Fibroblast of skin of left biceps (primary cell): Measurements from ENCODE around the gene ZKSCAN5.
"Not testable (repeated sequence)": the region's sequence is repeated elsewhere in the genome, so short reads cannot be mapped to it uniquely, and the experiment has no call there.

Source experiments
- DNase-seq, 2 experiments: peaks; one replicate each; pipeline ENCODE4 v3.0.0-alpha.2; 2013; ENCODE audit warnings: low read depth in 2 of 2

Gene ZKSCAN5

DNA sequence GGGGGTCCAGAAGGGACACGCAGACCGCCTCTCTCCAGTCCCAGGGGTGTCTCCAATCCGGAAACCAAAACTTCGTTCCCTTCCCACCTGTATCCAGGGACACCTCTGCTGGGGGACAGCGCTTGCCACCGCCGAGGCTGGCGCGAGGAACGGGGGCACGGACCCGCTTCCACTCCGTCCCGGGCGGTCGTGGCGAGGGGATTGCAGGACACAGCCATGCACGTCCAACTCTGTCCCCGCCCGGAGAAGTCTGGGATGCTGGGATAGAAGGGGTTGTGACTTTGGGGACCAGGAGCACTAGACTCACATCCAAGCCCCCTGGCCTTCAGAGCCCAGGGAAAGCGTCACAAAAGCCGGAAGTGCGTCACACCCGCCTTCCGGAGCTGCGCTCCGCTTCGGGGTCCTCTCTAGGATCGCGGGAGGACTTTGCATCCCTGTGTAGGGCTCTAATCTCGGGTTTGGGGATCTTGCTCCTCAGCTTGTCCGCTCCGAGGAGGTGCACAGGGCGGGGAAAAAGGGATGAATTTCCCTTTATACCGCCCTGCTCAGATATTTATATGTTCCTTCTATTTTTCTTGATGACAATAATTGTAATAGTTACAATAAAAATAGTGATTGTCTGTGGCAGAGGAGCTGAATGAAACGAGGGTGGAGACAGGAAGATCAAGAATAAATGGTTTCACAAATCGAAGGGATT lies 47.5 kb downstream of the ZKSCAN5 start, which contains the start of gene FAM200A:
FAM200A (minus strand) TSS at position 348 of the 697 bp plus-strand sequence. CDS start 3,707 bp downstream, outside the sequence.
- DNase-seq: peak; percentile 82 to 85

DNA sequence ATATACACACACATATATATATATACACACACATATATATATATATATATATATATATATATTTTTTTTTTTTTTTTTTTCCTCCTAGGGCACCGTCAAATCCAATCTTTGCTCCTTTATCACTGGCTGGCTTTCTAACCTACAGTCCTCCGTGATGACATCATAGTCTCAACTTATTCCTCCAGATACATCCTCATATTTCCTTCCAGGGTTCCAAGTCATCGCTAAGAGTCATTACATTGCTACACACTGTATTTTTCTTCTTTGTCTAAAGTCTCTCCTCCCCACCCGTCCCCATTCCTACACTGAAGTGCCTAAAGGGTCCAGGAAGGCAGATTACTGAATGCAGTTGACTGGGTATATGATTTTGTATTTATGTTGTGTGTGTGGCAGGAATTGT lies 48.6 kb downstream of the ZKSCAN5 start:
- DNase-seq: no peak

DNA sequence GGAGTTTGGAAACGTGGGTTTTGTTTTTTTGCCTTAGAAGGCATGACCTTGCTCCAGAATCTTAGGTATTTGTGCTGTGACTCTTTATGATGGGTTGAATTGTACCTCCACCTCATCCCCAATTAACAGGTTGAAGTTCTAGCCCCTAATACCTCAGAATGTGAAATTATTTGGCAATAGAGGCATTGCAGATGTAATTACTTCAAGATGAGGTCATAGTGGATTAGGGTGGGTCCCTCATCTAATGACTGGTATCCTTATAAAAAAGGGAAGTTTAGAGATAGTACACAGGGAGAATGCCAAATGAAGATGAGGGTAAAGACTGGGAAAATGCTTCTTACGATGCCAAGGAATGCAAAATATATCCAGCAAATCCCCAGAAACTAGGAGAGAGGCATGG lies 50.5 kb downstream of the ZKSCAN5 start:
- DNase-seq: no peak

DNA sequence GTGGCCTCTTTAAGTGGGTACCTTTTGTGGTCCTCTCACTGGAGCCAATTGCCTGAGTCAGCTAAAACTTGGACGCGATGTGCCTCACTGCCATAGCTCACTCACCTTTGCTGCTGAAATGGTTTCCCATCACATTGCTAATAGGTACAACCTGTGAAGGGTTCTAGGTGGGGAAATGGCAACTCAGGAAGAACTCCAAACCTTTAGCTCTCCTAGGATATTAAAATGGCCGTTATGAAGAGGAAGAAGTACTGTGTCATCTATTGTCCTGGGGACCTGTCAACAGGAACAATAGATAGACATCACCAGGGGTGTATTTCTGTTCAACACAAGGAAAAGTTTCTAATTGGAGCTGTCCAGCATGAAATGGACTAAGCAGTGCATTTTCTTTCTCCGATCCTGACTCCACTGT lies 52.7 kb downstream of the ZKSCAN5 start:
- DNase-seq: no peak

DNA sequence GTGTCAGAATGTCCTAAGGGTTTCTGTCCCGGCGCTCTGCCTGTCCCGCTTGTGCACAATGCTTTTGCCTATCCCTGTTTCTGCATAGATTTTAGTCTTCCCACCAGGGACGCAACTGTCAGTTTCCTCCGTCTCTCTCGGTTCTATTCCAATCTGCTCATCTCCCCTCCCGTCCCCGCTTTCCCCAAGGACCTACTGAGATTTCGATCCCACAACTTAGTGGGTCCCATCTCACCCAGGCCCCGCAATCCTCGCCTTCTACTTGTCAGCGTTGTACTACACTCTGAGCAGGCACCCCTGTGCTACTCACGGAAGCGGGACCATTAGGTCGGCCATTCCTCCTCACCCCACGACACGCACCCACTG lies 53.5 kb downstream of the ZKSCAN5 start:
- DNase-seq: no peak

DNA sequence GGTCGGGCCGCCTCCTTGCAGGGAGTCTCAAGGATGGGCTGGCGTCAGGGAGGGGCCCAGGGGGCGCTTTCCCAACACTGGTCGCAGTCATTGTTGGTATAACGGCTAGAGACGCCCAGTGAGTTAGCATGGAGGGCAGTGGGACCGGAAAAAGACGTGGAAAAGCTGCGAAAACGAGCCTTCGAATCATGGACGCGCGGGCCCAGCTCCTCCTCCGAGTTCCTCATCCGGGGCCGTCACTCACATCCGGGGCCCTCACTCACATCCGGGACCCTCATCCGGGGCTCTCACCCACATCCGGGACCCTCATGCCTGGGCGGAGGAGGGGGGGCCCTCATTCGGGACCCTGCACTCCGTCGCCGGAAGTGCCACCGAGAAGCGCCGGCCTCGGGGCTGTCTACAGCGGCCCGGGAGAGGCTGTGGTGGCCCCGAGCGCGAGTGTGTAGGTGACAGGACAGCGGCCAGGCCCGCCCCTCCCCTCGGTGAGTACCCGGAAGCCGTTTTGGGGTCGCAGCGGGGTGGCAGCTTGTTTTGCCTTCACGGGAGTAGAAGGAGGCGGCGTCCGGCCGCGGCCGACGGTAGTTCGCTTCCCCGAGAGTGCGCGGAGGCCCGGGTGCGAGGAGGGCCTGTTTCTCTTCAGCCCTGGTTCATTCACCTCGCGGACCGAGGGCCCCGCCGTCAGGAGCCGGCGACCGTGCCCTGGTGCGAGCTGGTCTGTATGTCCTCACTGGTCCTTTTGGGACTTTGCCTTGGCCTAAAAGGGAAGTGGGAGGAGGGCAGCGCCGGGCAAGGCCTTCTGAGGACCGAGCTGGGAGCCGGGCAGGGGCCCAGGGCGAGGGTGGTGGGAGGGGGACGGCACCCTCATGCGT lies 54.1 kb downstream of the ZKSCAN5 start, which contains the start of gene ZNF655:
ZNF655 (plus strand) TSS at position 337 of the 869 bp plus-strand sequence. CDS start 1,918 bp downstream, outside the sequence.
- peak; percentile 75 to 77 for DNase-seq

DNA sequence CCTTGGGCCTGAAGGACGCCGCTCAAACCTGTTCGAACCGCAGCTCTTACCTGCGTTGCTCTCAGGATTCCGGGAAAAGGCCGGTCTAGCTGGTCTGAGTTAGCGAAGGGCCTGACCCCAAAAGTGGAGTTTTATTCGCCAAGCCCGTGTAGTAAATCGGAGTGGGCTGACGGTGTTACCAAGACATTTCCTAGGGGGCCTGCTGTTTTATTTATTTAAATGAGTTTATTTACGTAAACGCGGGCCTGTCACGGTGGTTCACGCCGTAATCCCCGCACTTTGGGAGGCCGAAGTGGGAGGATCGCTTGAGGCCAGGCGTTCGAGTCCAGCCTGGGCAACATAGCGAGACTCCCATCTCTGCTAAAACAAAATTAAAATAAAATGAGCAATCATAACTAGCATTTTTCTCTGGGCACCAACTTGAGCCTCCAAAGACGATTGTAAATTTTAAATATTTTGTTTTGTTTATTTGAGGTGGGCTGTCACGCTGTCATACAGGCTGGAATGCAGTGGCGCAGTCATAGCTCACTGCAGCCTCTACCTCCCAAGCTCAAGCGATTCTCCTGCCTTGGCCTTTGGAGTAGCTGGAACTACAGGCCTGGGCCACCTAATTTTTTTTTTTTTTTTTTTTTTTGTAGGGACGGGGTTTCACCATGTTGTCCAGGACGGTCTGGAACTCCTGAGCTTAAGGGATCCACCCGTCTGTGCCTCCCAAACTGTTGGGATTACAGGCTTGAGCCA lies 54.9 kb downstream of the ZKSCAN5 start:
- DNase-seq: no peak

DNA sequence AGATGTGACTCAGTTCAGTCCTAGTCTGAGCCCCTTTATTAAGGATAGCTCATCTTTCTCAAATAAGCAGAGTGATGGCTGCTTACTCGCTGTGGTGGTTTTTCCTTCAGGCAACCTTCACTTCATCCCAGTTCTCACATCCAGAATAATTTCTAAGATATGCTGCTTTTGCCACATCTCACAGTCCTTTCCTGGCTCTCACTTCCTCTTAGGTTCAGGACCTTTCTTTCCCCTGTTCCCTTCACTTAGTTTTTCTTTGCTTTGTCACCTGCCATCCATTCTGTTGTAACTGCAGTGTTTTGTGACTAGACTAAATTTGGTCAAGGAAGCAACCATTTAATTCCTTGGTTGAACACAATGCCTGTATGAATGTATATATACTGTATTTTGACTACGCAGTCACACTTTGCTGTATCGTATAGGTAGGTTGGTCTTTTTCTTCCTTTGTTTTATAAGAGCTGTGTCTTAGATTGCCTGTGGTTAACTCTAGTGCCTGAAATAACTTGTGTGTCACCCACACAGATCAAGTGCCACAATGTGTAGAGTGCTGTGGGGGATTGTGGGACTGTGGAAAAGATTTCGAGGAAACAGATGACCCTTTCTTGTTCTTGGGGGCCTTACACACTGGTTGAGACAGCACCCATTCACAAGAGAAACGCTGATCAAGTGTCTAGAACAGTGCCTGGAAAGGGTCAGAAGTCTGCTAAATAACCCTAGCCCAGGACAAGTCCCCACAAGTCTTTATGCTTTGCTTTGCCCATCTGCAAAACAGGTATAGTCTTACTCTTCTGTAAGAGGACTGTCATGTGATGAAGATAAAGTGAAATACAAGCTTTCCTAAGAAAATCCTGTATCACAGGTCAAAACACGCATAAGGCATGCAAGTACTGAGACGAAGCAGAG lies 56.6 kb downstream of the ZKSCAN5 start:
- no peak for DNase-seq

DNA sequence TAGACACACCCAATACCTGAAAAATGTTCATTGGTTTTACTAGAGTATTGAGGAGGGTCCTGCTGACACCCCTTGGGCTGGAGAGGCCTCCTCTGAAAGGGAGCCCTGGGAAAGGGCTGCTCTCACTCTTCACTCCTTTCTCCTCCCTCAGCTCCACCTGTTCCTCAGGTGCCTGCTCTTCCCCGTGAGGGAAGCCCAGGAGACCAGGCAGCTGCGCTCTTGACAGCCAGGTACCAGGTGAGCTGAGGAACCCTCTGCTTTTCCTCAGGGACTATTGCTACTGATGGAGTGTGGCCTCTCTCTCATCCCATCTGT lies 57.2 kb downstream of the ZKSCAN5 start:
- DNase-seq: no peak

DNA sequence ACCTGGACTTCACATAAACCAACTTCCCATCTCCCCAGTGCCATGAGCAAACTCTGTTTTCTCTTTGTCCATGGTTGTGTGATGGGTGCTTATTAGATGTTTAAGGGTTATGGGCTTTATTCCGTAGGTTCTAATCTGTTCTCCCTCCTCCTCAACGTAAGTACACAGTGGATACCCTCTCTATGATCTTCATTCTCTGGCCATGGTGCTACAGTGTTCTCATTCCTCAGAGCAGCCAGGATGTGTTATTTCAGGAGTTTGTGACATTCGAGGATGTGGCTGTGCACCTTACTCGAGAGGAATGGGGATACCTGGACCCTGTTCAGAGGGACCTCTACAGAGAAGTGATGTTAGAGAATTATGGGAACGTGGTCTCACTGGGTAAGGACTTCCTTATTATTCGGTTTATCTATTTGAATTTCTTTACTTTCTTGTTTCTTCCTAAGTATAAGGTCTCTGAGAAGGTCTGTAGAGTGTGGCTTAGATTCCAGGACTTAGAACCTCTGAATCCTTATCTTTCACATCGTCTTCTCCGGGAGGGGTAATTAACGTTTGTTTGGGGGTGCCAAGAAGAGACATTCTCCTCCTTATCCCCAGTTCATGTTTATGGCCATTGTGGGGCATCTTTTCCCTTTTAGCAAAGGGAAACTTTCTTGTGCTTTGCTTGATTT lies 57.8 kb downstream of the ZKSCAN5 start:
- DNase-seq: no peak

DNA sequence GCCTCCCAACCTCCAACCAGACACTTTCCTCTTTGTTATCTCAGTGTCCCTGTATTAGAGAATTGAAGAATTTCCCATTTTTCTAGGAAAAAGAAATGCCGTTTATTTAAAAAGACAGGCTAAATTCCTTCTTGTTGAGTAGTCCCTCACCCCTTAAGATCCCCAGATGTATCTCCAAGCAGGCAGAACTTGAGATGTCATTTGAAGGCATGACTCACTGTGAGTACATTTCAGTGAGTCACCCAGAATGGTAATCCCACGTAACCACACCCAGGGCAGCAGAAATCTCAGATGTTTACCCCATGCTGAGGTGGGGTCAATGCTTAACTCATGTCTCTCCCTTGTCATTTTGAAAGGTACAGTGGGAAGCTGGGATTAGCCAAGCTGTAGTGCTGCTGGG lies 58.4 kb downstream of the ZKSCAN5 start:
- peak; percentile 95 to 96 for DNase-seq

DNA sequence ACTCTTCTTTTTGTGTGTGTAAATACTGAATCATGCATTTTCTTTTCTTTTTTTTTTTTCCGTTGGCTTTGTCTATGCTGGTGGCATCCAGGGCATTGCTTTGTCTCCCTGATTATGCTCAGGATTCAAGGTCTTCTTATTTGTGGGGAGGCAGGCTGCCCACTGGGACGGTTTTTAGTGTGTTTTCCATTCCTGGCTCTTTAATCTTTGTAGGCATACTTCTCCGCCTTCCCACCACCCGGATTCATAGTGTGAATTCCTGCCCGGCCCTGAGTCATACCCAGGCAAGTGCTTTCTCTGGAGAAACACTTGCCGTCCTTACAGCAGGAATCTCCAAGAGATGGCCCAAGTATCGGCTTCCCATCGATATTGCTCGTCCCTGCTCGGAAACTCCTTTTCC lies 59.2 kb downstream of the ZKSCAN5 start:
- DNase-seq: no peak

DNA sequence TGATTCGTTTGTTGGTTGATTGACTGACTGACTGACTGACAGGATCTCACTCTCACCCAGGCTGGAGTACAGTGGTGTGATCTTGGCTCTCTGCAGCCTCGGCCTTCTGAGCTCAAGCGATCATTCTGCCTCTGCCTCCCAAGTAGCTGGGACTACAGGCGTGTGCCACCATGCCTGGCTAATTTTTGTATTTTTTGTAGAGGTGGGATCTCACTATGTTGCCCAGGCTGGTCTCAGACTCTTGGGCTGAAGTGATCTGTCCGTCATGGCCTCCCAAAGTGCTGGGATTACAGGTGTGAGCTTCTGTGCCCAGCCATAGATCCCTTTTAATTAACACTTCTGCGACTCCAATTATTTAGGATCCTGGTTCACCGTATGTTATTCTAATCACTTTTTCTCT lies 64.3 kb downstream of the ZKSCAN5 start:
- not testable (repeated sequence) for DNase-seq

DNA sequence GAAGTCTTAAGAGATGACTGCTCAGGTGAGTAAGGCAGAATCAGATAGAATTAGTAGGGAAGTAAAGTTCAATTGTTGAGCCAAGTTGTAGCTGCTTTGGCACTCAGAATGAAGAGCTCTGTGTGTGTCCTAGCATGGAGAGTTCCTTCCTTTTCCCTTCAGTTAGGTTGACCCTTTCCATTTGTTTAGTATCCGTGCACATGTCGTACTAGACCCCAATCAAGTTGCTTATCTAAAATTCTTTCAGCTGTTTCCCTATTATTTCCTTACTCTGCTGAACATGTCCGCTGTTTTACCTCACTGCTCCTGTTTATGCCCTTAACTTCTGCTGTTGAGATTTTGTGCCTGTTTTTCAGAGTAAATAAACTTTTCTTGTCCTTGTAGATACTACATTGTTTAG lies 67.3 kb downstream of the ZKSCAN5 start:
- no peak for DNase-seq

DNA sequence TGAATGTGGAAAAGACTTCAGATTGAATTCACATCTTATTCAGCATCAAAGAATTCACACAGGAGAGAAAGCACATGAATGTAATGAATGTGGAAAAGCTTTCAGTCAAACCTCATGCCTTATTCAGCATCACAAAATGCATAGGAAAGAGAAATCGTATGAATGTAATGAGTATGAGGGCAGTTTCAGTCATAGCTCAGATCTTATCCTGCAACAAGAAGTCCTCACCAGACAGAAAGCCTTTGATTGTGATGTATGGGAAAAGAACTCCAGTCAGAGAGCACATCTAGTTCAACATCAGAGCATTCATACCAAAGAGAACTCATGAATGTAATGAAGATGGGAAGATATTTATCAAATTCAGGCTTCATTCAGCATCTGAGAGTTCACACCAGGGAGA lies 68.8 kb downstream of the ZKSCAN5 start:
- DNase-seq: no peak

DNA sequence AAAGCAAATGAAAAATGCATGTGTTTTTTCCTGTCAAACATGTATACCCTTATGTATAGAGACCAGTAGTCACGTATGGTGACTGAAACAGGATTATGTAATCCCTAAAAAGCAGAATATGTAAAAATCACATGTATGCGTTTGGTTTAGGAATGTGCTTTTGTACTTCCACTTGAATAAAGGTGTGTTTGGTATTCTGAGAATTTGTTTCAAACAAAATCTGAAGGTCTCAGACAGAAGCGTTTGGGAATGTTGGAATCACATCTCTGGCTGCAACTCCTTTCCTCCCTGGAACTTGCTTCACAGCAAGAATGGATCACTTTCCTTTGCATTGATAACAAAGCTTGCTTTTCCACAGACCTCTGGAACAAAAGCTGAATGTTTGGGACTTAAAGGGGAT lies 71.8 kb downstream of the ZKSCAN5 start:
- no peak for DNase-seq

DNA sequence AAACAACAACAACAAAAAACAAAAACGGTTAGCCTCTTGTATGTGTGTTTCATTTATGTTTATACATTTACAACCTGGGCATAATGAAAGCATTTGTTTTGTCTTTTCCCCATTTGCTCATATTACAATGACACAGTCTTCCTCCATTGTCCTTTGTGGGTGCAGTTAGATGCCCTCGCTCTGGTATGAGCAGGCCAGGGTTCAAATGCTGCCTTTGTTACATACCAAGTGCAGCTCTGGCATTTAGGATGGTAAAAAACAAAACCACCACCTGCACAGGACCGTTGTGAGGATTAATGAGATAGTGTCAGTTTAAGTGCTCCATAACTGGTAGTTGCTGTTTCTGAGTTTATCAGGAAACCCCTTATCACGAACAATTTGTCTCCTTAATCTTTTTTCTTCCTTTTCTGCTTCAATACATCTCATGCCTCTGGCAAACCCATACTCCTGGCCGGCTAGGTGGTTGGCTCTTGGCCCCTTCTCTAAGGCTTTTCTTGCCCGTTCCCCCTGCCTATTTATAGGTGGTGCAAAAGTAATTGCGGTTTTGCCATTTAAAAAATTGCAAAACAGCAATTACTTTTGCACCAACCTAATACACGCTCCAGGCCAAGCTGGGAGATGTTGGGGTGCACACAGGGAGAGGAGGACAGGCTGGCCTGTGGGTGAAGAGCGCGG lies 75.0 kb downstream of the ZKSCAN5 start:
- no peak for DNase-seq

DNA sequence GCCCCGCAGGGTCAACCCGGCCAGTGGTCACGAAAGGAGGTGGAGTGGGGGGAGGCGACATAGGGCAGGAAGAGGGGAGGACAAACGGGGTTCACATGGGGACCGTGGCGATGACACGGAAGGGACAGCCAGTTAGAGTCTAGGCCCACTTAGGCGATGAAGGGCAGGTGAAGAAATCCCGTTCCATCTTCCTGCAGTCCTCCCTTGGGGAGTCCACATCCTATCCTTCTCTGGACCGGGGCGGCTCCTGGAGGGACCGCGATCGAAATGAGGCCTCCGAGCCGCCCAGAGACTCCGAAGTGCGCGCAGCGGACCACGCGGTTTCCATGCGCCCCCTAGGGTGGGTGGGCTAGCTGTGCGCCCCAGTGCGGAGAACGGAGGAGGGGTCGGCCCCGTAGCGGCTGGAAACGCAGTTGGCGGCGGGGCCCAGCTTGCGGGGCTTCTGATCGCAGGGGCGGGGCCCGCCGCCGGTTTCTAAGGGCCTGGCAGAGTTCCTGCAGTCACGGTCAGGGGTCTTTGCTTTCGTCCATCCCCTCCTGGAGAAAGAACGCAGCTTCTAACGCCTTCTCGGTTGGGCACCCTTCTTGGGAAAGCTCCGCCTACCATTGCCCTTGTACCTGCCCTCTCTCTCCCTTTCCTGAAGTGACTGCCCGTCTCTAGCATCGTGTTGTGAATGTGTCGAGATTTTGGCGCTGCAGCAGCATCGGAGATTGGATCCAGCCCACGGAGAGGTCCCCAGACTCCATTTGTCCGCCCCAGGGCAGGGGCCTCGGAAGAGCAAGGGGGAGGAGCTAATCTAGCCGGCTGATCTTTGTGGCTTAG lies 75.7 kb downstream of the ZKSCAN5 start:
- no peak for DNase-seq

DNA sequence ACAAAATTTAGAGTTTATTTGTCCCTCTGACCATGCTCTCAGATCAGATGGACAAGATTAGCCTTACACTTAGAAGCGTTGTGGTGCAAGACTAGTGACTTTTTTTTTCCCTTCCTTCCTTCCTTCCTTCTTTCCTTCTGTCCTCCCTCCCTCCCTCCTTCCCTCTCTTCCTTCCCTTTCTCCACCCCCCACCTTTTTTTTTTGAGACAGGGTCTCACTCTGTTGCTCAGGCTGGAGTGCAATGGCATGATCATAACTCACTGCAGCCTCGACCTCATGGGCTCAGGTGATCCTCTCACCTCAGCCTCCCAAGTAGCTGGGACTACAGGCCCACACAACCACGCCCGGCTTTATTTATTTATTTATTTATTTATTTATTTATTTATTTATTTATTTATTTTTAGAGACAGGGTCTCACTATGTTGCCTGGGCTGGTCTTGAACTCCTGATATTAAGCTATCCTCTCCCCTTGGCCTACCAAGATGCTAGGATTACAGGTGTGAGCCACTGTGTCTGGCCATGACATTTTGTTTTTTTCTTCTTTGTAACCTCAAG lies 76.4 kb downstream of the ZKSCAN5 start:
- DNase-seq: not testable (repeated sequence)
